CD4-positive, alpha-beta memory T cell (primary cell): Measurements from ENCODE around the gene LRRC8E. TPM values are rescaled to one million over a fixed set of nuclear protein-coding genes. Genes with fewer than 3 reads are reported as not detected.

ENCODE experiments used
- polyA plus RNA-seq, 2 donors: library from polyadenylated mRNA; unstranded; fragments of 300-500 nt; fragmentation: Illumina TruSeq; gene quantifications; one replicate each; pipeline ENCODE4 v1.2.3, GENCODE V29; 2021
- total RNA-seq, 2 experiments: library from RNA; stranded (reverse); gene quantifications; one replicate each; pipeline ENCODE4 v1.2.3, GENCODE V29; 2021

The LRRC8E gene
- total and polyA plus RNA-seq, 4 experiments from 2014 or later = not detected

Other genes with a start within 250 kb of the LRRC8E start
- gene RETN, start 219.5 kb upstream of the LRRC8E start, total RNA-seq = not detected
- gene RETN, start 219.5 kb upstream of the LRRC8E start, polyA plus RNA-seq = under 1 TPM; 0.48 to 0.94 TPM
- gene MCEMP1, start 211.4 kb upstream of the LRRC8E start, total RNA-seq = not detected
- gene MCEMP1, start 211.4 kb upstream of the LRRC8E start, polyA plus RNA-seq = not detected
- gene TRAPPC5, start 207.7 kb upstream of the LRRC8E start, total RNA-seq = 10 to 100 TPM; 60.7 to 62.1 TPM
- gene TRAPPC5, start 207.7 kb upstream of the LRRC8E start, polyA plus RNA-seq = 100 to 1,000 TPM; 144 to 153 TPM
- not detected for gene FCER2, start 186.4 kb upstream of the LRRC8E start, total RNA-seq
- under 1 TPM in 1 of 2 donors, not detected in 1; 0.93 TPM for gene FCER2, start 186.4 kb upstream of the LRRC8E start, polyA plus RNA-seq
- not detected for gene CLEC4G, start 156.4 kb upstream of the LRRC8E start, total RNA-seq
- not detected for gene CLEC4G, start 156.4 kb upstream of the LRRC8E start, polyA plus RNA-seq
- under 1 TPM; 0.17 to 0.28 TPM for gene CD209, start 141.0 kb upstream of the LRRC8E start, total RNA-seq
- not detected for gene CD209, start 141.0 kb upstream of the LRRC8E start, polyA plus RNA-seq
- not detected for gene CLEC4M, start 125.3 kb upstream of the LRRC8E start, total RNA-seq
- gene CLEC4M, start 125.3 kb upstream of the LRRC8E start, polyA plus RNA-seq = not detected
- 10 to 100 TPM; 11.9 to 14.1 TPM for gene EVI5L, start 58.3 kb upstream of the LRRC8E start, total RNA-seq
- gene EVI5L, start 58.3 kb upstream of the LRRC8E start, polyA plus RNA-seq = 1 to 10 TPM; 1.1 to 2.8 TPM
- under 1 TPM; 0.29 to 0.36 TPM for gene PRR36, start 14.1 kb upstream of the LRRC8E start, total RNA-seq
- under 1 TPM in 1 of 2 donors, not detected in 1; 0.06 TPM for gene PRR36, start 14.1 kb upstream of the LRRC8E start, polyA plus RNA-seq
- 10 to 100 TPM; 59.7 to 62.5 TPM for gene MAP2K7, start 15.4 kb downstream of the LRRC8E start, total RNA-seq
- 1 to 10 TPM in 1 of 2 donors, under 1 TPM in 1; 0.57 to 2.5 TPM for gene MAP2K7, start 15.4 kb downstream of the LRRC8E start, polyA plus RNA-seq
- gene TGFBR3L, start 26.3 kb downstream of the LRRC8E start, total RNA-seq = under 1 TPM; 0.93 to 1.00 TPM
- not detected for gene TGFBR3L, start 26.3 kb downstream of the LRRC8E start, polyA plus RNA-seq
- gene SNAPC2, start 31.8 kb downstream of the LRRC8E start, total RNA-seq = 10 to 100 TPM; 16.3 to 18.9 TPM
- gene SNAPC2, start 31.8 kb downstream of the LRRC8E start, polyA plus RNA-seq = 10 to 100 TPM in 1 of 2 donors, 1 to 10 TPM in 1; 9.0 to 22.1 TPM
- gene CTXN1, start 37.6 kb downstream of the LRRC8E start, total RNA-seq = not detected
- gene CTXN1, start 37.6 kb downstream of the LRRC8E start, polyA plus RNA-seq = not detected
- gene TIMM44, start 55.2 kb downstream of the LRRC8E start, total RNA-seq = 10 to 100 TPM; 71.6 to 71.9 TPM
- gene TIMM44, start 55.2 kb downstream of the LRRC8E start, polyA plus RNA-seq = 10 to 100 TPM; 11.6 to 15.4 TPM
- gene ELAVL1, start 117.1 kb downstream of the LRRC8E start, total RNA-seq = 10 to 100 TPM; 54.2 to 54.7 TPM
- gene ELAVL1, start 117.1 kb downstream of the LRRC8E start, polyA plus RNA-seq = 10 to 100 TPM; 56.2 to 57.8 TPM
- not detected for gene CCL25, start 164.2 kb downstream of the LRRC8E start, total RNA-seq
- not detected for gene CCL25, start 164.2 kb downstream of the LRRC8E start, polyA plus RNA-seq